ENCODE results near the gene SOCS7. TPM values are rescaled to one million over a fixed set of nuclear protein-coding genes. Genes with fewer than 3 reads are reported as not detected.
A peak's percentile ranks its signal among the peaks of the same experiment; 100 is the strongest.

SOCS7 gene
- total RNA-seq, 2 experiments from 2014 or later, result 13.7 to 16.9 TPM

DNA sequence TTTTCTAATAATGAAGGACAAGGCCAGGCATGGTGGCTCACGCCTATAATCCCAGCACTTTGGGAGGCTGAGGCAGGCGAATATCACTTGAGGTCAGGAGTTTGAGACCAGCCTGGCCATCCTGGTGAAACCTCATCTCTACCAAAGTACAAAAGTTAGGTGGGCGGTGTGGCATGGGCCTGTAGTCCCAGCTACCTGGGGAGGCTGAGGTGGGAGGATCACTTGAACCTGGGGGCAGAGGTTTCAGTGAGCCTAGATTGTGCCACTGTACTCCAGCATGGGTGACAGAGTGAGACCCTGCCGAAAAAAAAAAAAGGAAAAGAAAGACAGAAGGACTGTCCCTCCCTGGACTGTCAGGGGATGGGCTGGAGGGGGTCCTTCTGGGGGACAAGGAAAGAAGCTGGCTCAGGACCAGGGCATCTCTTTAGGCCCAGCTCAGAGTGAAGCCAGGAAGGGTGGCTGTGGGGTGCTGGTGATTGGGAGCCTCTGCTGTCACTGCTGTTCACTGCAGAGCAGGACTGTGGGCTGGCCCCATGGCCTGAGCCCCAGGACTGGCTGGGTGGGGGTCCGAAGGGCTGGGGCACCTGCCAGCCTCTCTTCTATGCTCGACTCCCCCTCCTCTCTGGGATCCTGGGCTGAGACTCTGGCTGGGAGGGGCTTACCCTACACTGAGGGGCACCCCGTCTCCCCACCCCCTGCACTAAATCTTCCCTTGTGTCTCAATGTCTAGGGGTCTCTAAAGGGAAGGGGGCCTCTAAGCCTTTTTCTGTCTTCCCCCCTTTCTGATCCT, 75.7 kb downstream of the SOCS7 start:
- H3K9me3 ChIP-seq (ENCODE audit: control insufficient read depth in 1 of 2, insufficient read depth in 1 of 2, low read length in 2 of 2), result no peaks in the 10 kb centered on the region
- TF ChIP-seq, protein P1, sequence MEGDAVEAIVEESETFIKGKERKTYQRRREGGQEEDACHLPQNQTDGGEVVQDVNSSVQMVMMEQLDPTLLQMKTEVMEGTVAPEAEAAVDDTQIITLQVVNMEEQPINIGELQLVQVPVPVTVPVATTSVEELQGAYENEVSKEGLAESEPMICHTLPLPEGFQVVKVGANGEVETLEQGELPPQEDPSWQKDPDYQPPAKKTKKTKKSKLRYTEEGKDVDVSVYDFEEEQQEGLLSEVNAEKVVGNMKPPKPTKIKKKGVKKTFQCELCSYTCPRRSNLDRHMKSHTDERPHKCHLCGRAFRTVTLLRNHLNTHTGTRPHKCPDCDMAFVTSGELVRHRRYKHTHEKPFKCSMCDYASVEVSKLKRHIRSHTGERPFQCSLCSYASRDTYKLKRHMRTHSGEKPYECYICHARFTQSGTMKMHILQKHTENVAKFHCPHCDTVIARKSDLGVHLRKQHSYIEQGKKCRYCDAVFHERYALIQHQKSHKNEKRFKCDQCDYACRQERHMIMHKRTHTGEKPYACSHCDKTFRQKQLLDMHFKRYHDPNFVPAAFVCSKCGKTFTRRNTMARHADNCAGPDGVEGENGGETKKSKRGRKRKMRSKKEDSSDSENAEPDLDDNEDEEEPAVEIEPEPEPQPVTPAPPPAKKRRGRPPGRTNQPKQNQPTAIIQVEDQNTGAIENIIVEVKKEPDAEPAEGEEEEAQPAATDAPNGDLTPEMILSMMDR (IDR thresholded peaks at IDR 0.05), result no peak
- Mint-ChIP-seq H3K4me1 (ENCODE audit: low read depth) (peaks cover 20% of the 10 kb centered on the region), H3K36me3 (ENCODE audit: low read depth) (no peaks in the 10 kb centered on the region), H3K27me3 (peaks cover 35% of the 10 kb centered on the region), H3K27ac (peak overlapping the region; percentile 5), H3K9me3 (no peaks in the 10 kb centered on the region), H3K4me3 (peak overlapping the region; percentile 79)
- H3K27ac ChIP-seq (ENCODE audit: low read depth in 1 of 2, low read length in 2 of 2), result no peak overlapping the region
- H3K27me3 ChIP-seq (ENCODE audit: control insufficient read depth in 1 of 2, insufficient read depth in 2 of 2, low read length in 2 of 2), result peaks cover 17 to 22% of the 10 kb centered on the region in 2 experiments
- ATAC-seq (ENCODE audit: poor library complexity) (no peak), DNase-seq (peak in 1 of 14 experiments; percentile 16)
- ChIA-PET CTCF (no interaction called here), POLR2A (interaction anchor here (0.9 kb wide), 1 partner anchor 11 kb away, joined by 4 read pairs; no protein-coding TSS in a partner anchor)
- peak overlapping the region; percentile 51 for H3K4me3 ChIP-seq (ENCODE audit: low read length)
- H3K36me3 ChIP-seq (ENCODE audit: insufficient read depth, low read length), result no peaks in the 10 kb centered on the region
- H3K4me1 ChIP-seq (ENCODE audit: insufficient read depth, low read length), result peaks cover 18% of the 10 kb centered on the region
- intact Hi-C loops (cut with DNase I, micrococcal nuclease), result no loop called here

DNA sequence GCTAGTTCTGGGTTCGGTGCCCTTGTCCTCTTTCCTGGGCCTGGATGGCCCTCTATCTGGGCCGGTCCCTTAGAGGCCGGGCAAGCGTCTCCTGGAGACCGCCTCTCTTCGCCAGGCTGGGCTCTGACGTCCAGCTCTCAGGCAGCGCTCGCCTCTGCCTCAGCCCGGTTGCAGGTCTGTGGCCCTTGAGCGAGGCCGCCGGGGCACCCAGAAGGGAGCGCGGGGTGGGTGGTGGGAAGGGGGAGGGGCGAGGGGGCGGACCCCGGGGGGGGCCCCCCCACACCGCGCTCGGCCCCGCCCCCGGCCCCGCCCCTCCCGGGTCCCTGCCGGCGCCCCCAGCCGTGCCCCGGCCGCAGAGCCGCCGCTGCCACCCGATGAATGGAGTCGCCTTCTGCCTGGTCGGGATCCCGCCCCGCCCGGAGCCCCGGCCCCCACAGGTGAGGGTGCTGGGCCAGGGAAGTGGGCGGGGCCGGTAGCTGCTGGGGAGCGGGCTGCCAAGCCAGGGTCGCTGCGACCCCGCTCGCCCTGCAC, 76.5 kb downstream of the SOCS7 start, which contains the start of gene ARHGAP23:
Gene ARHGAP23 (plus strand): TSS at position 353 of the 531 bp plus-strand sequence. CDS start 22 bp downstream, at position 375.
- ChIA-PET POLR2A (no interaction called here), CTCF (interaction anchor here (1.4 kb wide), 1 partner anchor 14 kb away, joined by 4 read pairs; no protein-coding TSS in a partner anchor)
- TF ChIP-seq, protein P1 (IDR thresholded peaks at IDR 0.05), result no peak
- Mint-ChIP-seq H3K4me1 (ENCODE audit: low read depth) (peaks cover 20% of the 10 kb centered on the region), H3K27ac (peak within 1 kb of the TSS; percentile 5), H3K4me3 (peak within 1 kb of the TSS; percentile 84), H3K36me3 (ENCODE audit: low read depth) (no peaks in the 10 kb centered on the region), H3K9me3 (no peaks in the 10 kb centered on the region), H3K27me3 (peaks cover 28% of the 10 kb centered on the region)
- no peaks in the 10 kb centered on the region for H3K9me3 ChIP-seq (ENCODE audit: control insufficient read depth in 1 of 2, insufficient read depth in 1 of 2, low read length in 2 of 2)
- H3K4me3 ChIP-seq (ENCODE audit: low read length), result peak within 1 kb of the TSS; percentile 51
- peaks cover 9 to 18% of the 10 kb centered on the region in 2 experiments for H3K27me3 ChIP-seq (ENCODE audit: control insufficient read depth in 1 of 2, insufficient read depth in 2 of 2, low read length in 2 of 2)
- no peaks in the 10 kb centered on the region for H3K36me3 ChIP-seq (ENCODE audit: insufficient read depth, low read length)
- intact Hi-C loops (cut with DNase I, micrococcal nuclease), result no loop called here
- ATAC-seq (ENCODE audit: poor library complexity) (peak; percentile 49), DNase-seq (peak in 13 of 14 experiments; percentile 8 to 66 (median 32))
- no peak within 1 kb of the TSS for H3K27ac ChIP-seq (ENCODE audit: low read depth in 1 of 2, low read length in 2 of 2)
- peaks cover 18% of the 10 kb centered on the region for H3K4me1 ChIP-seq (ENCODE audit: insufficient read depth, low read length)

DNA sequence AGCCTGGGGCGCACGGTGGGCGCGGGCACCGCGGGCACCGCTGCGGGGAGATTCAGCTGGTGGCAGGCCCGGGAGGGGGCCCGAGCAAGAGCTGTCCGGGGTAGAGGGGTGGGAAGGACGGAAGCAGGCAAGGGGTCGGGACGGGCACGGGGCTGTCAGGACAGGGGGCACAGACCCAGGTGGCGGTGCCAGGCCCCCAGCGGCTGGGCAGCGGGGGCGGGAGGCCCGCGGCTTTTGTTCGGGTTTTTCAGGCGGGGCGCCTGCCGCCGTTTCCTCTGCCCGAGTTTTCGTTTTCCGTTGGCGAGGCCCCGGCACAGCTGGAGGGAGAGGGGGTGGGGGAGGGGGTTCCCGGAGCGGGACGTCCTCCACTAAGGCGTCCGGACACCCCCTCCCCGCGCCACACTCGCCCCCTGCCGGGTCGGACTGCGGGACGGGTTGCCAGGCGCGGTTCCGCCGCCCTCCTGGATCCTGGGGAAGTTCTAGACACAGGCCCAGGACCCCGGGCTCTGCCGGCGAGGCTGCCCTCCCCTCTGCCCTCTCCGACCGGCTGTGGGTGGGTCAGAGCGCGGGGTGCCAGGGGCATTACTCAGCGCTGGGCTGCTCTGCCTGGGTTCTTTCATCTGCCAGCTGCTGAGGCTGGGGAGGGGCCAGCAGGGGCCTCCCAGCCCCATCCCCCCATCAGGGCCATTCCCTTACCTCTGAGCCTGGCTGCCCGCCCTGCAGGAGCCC, 77.2 kb downstream of the SOCS7 start:
- peak overlapping the region; percentile 84 for H3K4me3 Mint-ChIP-seq
- ChIA-PET CTCF (interaction anchor here (1.4 kb wide), 1 partner anchor 14 kb away, joined by 4 read pairs; no protein-coding TSS in a partner anchor), POLR2A (interaction anchor here (0.6 kb wide), 1 partner anchor 129 kb away, joined by 3 read pairs; no protein-coding TSS in a partner anchor)
- TF ChIP-seq, protein P1 (IDR thresholded peaks at IDR 0.05), result no peak
- DNase-seq (peak in 4 of 14 experiments; percentile 18 to 47 (median 37)), ATAC-seq (ENCODE audit: poor library complexity) (peak; percentile 24)
- H3K27ac ChIP-seq (ENCODE audit: low read depth in 1 of 2, low read length in 2 of 2), result no peak overlapping the region
- peaks cover 16% of the 10 kb centered on the region for H3K4me1 Mint-ChIP-seq (ENCODE audit: low read depth)
- intact Hi-C loops (cut with DNase I, micrococcal nuclease), result no loop called here
- peak overlapping the region; percentile 49 for H3K4me3 ChIP-seq (ENCODE audit: low read length)
- H3K36me3 ChIP-seq (ENCODE audit: insufficient read depth, low read length), result no peaks in the 10 kb centered on the region
- no peaks in the 10 kb centered on the region for H3K9me3 Mint-ChIP-seq
- peaks cover 24% of the 10 kb centered on the region for H3K27me3 Mint-ChIP-seq
- H3K27ac Mint-ChIP-seq, result no peak overlapping the region
- no peaks in the 10 kb centered on the region for H3K36me3 Mint-ChIP-seq (ENCODE audit: low read depth)
- peaks cover 7 to 15% of the 10 kb centered on the region in 2 experiments for H3K27me3 ChIP-seq (ENCODE audit: control insufficient read depth in 1 of 2, insufficient read depth in 2 of 2, low read length in 2 of 2)
- no peaks in the 10 kb centered on the region for H3K9me3 ChIP-seq (ENCODE audit: control insufficient read depth in 1 of 2, insufficient read depth in 1 of 2, low read length in 2 of 2)
- H3K4me1 ChIP-seq (ENCODE audit: insufficient read depth, low read length), result peaks cover 18% of the 10 kb centered on the region

Data from CD4-positive, alpha-beta T cell (primary cell).